ENCODE results near the gene RAB7B. TPM values are rescaled to one million over a fixed set of nuclear protein-coding genes. Genes with fewer than 3 reads are reported as not detected.

Gene RAB7B
- total and polyA plus RNA-seq, 9 of the 15 experiments (the other 6 are each of a cell fraction or from before 2014, with no cell fraction given): 0.03 to 0.29 (median 0.07) TPM; not detected in 4

DNA sequence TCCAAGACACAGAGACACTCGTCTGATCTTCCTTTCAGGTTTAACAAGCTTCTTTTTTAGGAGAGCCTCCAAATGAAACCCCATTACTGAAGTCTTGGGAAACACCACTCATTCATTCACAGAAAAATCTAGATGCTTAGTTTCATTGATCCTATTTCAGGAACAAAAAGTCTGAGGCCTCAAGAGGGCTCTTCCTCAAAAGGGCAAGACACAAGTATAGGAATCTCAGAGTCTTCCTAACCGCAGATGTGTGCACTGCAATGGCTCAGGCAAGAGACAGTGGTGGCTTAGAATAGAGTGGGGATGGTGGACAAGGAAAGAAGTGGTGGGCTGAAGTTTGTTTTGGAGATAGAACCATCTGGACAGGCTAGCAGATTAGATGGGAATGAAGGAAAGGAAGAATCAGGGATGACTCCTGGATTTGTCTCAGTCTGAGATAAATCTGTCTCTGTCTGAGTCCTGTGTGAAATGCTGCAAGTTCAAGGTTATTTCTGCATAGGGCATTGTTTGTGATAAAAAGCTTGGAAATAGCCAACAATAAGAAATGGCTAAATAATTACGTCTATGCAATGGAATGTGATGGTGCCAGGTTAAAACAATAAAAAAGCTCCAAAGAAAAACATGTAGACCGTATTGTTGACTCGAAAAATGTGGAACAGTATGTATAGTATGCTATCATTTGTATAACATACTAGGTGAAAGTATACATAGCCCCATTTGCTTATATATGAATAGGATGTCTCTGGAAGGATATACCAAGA lies 29.4 kb upstream of the RAB7B start:
- Histone ChIP-seq H3K9me3 (replicated peaks; ENCODE audit: control insufficient read depth, insufficient read depth, low read depth, low read length) (no peaks in the 10 kb centered on the region), H3K9me1 (ENCODE audit: control insufficient read depth, insufficient read depth, low read length) (no peaks in the 10 kb centered on the region), H3K4me2 (ENCODE audit: insufficient read depth, low read length) (no peak overlapping the region), H2AFZ (ENCODE audit: low read depth, low read length) (no peak overlapping the region), H4K20me1 (replicated peaks; ENCODE audit: control insufficient read depth, insufficient read depth, low read length) (no peaks in the 10 kb centered on the region), H3K27ac (ENCODE audit: extremely low read depth, low read depth, low read length) (no peak overlapping the region), H3K4me3 (no peak overlapping the region), H3K9ac (ENCODE audit: insufficient read depth in 1 of 2, low read depth in 2 of 2, low read length in 2 of 2) (no peak overlapping the region), H3K36me3 (ENCODE audit: control insufficient read depth, insufficient read depth, low read length) (no peaks in the 10 kb centered on the region), H3K79me2 (ENCODE audit: control insufficient read depth, insufficient read depth, low read length) (no peaks in the 10 kb centered on the region), H3K4me1 (replicated peaks in 1 of 2; ENCODE audit: control insufficient read depth in 2 of 2, insufficient read depth in 2 of 2, low read length in 2 of 2) (no peaks in the 10 kb centered on the region), H3K27me3 (ENCODE audit: control insufficient read depth in 2 of 2, insufficient read depth in 2 of 2, low read length in 2 of 2) (peaks cover 22 to 45% of the 10 kb centered on the region in 2 experiments)
- TF ChIP-seq NCOA6 (IDR thresholded peaks at IDR 0.05) (no peak), ELF4 (CRISPR knock-in tag; IDR thresholded peaks at IDR 0.05) (no peak), NFYB (IDR thresholded peaks at IDR 0.05; ENCODE audit: extremely low read depth, insufficient read length) (no peak), KAT7 (CRISPR knock-in tag; IDR thresholded peaks at IDR 0.05; ENCODE audit: borderline replicate concordance) (no peak), U2AF2 (optimal IDR thresholded peaks at IDR 0.05; ENCODE audit: low read depth, low read length) (no peak), ZNF398 (CRISPR knock-in tag; IDR thresholded peaks at IDR 0.05) (no peak), FOXK1 (CRISPR knock-in tag; IDR thresholded peaks at IDR 0.05; ENCODE audit: borderline replicate concordance) (no peak), THRB (CRISPR knock-in tag; conservative IDR thresholded peaks at IDR 0.05) (no peak), NFRKB (IDR thresholded peaks at IDR 0.05; ENCODE audit: low read depth) (no peak), FOXJ3 (CRISPR knock-in tag; IDR thresholded peaks at IDR 0.05) (no peak), ZNF609 (CRISPR knock-in tag; IDR thresholded peaks at IDR 0.05; ENCODE audit: borderline replicate concordance) (no peak), HDAC6 (IDR thresholded peaks at IDR 0.05; ENCODE audit: low read depth, low read length) (no peak)
- FAIRE-seq: no peak
- ChIA-PET CTCF (ENCODE audit: low intra/inter-chr PET ratio) (interaction anchor here (2.5 kb wide), 1 partner anchor 74 kb away, joined by 30 read pairs; no protein-coding TSS in a partner anchor), POLR2A (interaction anchor here (0.6 kb wide), 1 partner anchor 1823 kb away, joined by 3 read pairs; no protein-coding TSS in a partner anchor)
- WGBS (ENCODE audit: insufficient coverage, low coverage, missing lambda C conversion rate): 0% methylated on average over 5 of the region's 5 CpGs
- intact Hi-C loops (cut with micrococcal nuclease) (no loop called here), in situ Hi-C loops (cut with MboI) (no loop called here)
- no peak for ATAC-seq
- no peak for DNase-seq (ENCODE audit: extremely low read depth in 1 of 4, low spot score in 3 of 4)
- BruUV-seq (replicated peaks): no TSS peak
